HG02571 (cell line): ENCODE measurements around the gene LIMS2.
A peak's percentile ranks its signal among the peaks of the same experiment; 100 is the strongest.

ENCODE experiments used
- ATAC-seq: cut with Tn5 transposase; IDR thresholded peaks from one replicate; pipeline ENCODE4 v1.9.1; 2021; ENCODE audit warnings: mild to moderate bottlenecking, moderate library complexity; ENCODE audit not compliant: unreplicated experiment

Gene LIMS2

DNA sequence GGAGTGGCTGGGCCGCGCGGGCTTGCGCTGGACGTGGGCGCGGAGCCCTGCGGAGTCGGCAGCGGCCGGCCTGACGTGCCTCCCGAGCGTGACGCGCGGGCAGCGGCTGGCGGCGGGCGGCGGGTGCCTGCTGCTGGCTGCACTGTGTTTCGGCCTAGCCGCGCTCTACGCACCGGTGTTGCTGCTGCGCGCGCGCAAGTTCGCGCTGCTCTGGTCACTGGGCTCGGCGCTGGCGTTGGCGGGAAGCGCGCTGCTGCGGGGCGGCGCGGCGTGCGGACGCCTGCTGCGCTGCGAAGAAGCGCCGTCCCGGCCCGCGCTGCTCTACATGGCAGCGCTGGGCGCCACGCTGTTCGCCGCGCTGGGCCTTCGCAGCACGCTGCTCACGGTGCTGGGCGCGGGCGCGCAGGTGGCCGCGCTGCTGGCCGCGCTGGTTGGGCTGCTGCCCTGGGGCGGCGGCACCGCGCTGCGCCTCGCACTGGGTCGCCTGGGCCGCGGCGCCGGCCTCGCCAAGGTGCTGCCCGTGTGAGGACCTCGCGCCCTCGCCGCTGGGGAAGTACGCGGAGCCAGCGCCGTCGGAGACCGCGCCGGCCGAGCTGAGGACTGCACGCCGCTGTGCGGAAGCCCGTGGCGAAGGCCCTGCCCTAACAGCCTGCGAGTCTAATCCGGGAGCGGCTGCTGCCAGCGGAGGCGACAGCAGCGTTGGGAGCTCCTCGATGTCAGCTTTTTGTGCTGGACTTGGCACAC is 26.5 kb upstream of the LIMS2 start:
- ATAC-seq = peak; percentile 43

DNA sequence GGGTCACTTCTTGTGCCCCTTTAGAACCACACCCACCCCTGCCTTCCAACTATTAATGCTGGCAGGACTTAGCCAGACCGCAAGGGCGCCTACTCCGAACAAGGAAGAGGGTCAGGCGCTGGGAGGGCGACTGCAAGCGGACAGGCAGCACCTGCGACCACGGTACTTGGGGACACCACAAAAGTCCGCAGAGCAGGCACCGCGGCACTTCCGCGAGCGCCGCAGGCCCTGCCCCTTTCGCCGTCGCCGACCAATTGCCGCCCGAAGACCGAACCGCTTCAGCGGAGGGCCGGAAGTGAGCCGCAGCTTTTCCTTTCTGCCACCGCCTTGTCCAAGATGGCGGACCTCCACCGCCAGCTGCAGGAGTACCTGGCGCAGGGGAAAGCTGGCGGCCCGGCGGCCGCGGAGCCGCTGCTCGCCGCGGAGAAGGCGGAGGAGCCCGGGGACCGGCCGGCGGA is 25.9 kb upstream of the LIMS2 start, which contains the start of gene SFT2D3:
TSS of gene SFT2D3 (plus strand) at position 305 of the 458 bp plus-strand sequence. CDS start at position 337, 32 bp downstream.
- peak; percentile 73 for ATAC-seq

DNA sequence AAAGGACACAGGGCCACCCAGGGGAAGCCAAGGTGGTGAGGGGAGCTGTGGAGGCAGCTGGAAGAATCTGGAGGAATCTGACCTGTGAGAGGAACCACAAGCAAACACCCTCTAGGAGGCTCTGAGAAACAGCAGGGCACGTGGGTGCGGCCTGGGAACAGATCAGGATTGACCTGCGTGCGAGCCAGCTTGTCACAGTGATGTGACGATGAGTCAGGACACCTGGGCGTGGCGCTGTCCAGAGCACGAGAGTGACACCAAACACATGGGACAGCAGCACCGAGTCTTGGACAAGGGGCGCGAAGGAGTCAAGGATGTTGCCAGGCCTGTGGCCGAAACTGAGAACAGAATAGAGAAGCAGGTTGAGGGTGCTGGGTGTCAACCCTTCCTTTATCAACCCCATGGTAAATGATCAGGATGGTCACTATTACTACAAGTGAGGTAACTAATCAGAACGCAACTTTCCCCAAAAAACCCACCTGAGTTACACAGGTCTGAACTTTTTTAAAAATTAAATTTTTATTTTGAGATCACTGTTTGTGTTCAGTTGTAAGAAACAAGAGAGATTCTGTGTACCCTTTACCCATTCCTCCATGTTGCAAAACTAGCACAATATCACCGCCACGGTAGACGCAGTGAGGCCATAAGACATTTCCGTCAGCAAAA is 25.3 kb upstream of the LIMS2 start:
- ATAC-seq = peak; percentile 43

DNA sequence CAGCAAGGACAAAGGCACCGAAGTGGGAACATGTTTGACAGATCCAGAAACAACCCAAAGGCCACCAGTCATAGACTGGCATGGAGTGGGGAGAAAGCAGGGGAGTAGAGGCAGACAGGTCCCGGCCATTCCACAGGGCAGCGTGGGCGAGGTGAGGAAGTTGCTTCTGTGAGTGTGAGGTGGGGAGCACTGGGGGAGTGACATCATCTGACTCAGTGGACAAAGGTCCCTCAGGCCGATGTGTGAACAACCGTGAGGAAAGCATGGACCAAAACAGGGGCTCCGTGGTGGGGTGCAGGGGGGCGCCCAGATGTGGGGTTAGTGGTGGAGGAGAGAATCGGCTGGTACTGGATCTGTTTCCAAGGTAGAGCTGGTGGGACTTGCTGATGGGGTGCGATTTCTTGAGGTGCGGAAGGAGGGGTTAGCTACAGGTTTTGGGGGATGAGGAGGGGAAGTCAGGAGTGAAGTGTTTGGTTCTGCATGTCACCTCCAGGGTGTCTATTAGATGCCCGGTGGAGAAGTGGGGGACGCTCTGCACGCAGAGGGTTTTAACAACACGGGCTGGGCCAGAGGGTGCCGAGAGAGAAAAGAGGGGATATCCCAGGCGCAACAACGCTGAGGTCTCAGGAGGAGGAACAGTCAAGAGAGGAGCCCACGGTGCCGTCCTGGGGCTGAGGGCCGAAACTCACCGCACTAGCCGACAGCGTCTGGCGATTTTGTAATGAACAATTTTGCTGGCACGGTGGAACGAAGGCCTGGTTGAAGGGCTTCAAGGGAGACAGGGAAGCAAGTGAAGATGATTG is 23.4 kb upstream of the LIMS2 start:
- ATAC-seq = no peak

DNA sequence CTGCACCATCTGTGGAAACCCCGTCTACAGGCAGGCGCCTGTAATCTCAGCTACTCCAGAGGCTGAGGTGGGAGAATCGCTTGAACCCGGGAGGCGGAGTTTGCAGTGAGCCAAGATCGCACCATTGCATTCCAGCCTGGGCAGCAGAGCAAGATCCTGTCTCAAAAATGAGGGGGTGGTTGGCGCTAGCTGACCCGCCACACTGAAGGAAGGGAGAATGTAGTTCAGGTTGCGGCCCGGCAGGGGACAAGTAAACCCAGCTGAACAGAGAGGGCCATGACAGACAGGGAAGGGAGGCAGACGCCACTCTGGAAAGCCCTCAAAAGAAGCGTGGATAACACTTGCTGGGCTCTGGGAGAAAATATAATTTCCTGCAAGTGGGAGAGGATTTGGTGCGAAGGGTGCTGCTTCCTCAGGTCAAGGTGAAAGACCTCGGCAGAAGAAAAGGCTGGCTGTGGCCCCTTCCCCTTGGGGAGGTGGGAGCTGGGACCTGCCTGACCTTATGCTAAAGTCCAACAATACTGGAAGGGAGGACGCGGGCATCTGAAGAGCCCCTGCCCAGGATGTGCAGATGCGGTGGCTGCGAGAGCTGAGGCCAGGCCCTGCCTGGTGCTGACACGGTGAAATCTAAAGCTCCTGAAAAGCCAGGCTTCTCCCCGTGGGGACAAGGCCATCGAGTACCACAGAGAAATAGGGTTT is 22.3 kb upstream of the LIMS2 start:
- ATAC-seq = no peak

DNA sequence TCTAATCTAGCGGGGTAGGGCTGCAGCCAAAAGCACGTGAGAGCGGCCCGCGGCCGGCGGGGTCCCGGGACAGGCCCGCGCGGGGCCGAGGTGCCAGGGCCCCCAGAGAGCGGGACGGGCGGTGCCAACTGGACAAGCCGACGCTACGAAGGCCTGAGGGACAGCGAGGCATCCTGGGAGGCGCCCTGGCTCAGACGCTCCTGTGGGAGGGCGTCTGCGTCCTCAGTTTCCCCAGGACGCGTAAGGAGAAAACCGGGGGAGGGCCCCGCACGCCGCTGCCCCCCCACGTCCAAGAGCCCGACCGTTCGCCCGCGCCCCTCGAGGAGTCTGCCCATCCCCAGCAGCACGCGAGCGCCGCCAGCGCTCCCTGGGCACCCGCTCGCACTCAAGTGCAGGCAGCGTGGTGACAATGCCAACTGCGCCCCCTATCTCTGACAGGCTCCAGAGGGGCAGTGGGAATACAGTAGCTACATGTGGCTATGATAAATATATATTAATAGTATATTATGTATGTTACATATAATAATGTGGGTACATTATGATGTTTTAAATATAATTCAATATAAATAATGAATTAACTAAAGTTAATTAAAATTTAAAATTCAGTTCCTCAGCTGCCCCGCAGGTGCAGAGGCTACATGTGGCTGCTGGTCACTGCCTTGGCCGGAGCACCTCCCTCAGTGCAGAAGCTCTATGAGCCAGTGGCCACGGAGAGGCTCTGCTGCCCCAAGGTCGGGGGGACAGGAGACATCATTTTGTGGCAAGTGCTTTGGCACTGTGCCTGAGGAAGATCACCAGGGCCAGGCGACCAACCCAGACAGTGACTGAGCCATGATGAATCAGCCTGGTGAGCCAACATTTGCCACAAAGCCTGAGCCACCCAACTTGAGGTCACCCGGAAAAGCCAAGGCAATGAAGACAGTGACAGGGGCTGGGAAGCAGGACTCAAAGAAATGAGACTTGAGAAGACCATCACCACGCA is 20.5 kb upstream of the LIMS2 start:
- no peak for ATAC-seq

DNA sequence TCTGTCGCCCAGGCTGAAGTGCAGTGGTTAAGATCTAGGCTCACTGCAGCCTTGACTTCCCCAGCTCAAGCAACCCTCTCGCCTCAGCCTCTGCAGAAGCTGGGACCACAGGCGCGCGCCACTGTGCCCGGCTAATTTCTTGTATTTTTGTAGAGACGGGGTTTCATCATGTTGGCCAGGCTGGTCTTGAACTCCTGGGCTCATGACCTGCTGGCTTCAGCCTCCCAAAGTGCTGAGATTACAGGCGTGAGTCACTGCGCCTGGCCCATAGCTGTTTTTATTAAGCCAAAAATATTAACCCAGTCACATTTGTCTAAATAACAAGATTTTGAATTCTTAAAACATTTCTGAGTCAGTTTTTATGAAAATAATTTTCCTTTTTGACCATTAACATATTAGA is 19.7 kb upstream of the LIMS2 start:
- no peak for ATAC-seq

DNA sequence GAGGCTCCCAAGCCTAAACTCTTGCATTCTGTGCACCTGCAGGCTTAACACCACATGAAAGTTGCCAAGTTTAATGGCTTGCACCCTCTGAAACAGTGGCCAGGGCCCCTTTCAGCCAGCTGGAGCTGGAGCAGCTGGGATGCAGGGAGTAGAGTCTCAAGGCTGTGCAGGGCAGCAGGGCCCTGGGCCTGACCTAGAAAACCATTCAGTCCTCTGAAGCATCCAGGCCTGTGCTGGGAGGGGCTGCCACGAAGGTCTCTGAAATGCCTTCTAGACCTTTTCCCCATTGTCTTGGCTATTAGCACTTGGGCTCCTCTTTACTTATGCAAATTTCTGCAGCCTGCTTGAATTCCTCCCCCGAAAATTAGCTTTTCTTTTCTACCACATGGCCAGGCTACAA is 15.4 kb upstream of the LIMS2 start:
- no peak for ATAC-seq

DNA sequence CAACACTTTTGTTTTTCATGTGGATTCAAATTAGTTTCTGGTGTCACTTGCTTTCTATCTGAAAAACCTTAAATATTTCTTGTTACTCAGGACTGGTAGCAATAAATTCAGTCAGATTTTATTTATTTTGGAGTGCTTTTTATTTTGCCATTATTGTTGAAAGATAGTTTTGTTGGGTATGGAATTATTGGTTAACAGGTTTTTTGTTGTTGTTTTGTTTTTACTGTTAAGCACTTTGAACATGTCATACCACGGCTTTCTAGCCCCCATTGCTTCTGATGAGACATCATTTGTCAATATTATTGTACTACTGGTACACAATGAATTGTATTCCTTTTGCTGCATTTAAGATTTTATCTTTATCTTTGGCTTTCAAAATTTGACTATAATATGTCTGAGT is 13.1 kb upstream of the LIMS2 start:
- no peak for ATAC-seq

DNA sequence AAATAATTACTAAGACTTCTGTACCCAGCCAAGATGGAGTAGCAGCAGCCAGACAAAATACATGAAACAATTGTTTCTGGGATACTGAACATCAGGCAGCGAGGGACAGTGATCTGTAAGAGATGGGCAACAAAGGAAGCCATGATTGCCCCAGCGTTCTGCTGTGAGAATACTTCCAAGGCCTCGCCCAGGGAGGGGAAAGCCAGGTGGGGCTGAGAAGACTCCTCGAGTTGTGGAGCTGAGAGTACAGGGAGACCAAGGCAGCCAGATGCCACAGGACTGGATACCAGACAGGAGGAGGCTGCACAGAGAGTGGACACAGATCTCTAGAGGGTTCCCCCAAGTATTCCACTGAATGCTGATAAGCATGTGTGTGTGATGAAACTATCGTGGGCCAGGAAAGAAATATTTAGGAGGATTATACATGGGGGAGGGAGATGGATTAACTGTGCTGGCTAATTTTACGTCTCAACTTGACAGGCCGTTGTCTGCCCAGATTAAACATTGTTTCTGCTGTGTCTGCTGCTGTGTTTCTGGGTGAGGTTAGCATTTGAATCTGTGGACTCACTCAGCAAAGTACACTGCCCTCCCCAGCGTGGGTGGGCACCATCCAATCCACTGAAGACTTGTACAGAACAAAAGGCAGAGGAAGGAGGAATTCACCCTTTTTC is 10.2 kb upstream of the LIMS2 start:
- no peak for ATAC-seq

DNA sequence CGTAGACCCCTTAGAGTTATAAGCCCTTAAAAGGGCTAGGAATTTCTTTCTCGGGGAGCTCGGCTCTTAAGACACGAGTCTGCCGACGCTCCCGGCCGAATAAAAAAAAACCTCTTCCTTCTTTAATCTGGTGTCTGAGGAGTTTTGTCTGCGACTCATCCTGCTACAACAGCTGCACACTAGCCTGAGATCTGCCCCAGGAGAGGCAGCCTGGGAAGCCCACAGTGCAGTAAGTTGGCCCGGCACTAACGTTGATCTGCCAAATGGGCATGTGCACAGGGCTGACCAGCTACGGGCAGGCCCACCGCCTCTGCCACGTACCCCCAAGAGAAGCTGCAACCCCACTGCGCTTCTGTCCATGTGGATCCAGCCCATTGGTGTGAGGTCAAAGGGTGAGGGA is 8.4 kb upstream of the LIMS2 start:
- no peak for ATAC-seq

DNA sequence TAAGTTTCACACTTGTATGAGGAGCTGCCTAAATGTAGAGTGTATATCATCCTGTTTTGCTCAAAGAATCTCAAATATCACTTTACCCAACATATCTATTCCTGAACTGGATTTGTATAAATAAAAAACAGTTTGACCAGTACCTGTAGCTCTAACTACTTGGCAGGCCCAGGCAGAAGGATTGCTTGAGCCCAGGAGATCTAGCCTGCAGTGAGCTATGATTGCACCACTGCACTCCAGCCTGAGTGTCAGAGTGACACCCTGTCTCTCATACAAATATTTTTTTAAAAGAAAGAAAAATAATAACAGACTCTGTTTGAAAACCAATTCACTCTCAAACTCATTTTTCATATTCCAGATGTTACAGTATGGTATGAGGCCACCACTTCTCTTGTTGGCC is 7.7 kb upstream of the LIMS2 start:
- ATAC-seq = no peak

DNA sequence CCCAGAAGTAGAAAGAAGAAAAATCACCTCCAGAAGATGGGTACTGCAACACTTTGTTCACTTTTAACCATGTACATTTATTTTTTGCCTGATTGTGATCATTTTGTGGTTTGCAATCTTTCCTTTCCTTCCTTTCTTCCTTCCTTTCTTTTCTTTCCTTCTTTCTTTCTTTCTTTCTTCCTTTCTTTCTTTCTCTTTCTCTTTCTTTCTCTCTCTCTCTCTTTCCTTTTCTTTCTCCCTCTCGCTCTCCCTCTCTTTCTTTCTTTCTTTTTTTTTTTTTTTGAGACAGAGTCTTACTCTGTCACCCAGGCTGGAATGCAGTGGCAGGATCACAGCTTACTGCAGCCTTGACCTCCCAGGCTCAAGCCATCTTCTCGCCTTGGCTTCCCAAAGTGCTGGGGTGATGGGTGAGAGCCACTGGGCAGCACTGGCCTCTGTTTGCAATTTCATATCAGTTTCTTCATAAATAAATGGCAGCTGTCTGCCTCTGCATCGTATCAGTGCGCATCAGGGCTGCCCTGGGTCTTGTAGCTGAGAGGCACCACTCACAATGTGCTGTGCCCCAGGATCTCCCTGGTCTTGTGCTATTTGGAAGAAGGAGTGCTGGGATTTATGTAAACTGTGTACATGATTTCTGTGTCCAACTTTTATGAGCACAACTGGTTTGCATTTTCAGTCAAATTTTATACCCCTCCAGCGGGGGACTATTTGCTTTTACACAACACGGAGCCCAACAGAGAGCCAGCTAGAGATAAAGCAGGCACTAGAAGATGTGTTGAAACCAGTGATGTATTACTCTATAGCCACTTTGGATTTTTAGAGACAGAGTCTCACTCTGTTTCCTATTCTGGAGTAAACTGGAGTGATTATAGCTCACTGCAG is 6.9 kb upstream of the LIMS2 start:
- no peak for ATAC-seq

DNA sequence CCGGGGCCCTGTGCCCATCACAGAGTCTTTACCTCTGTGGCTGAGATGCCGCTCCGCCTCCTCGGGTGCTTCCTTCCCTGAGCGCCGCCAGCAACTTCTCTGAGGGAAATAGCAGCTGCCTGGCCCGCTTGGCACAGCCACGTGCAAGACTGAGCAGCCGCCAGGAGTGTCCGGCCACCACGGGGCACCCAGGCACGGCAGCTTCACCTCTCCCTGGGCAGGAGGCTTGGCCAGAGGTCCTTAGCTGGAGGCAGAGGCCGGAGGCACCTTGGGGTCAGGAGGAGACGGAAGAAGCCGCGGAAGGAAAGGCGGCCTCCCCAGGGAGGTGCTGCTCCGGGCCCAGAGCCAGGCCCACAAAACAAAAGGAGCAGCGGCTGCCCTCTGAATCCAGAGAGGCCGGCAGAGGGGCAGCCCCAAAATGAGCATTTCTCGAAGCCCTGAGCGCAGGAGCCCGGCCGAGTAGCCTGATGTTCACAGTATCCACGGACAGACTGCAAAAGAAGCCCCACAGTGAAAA is 6.0 kb upstream of the LIMS2 start:
- ATAC-seq = no peak

DNA sequence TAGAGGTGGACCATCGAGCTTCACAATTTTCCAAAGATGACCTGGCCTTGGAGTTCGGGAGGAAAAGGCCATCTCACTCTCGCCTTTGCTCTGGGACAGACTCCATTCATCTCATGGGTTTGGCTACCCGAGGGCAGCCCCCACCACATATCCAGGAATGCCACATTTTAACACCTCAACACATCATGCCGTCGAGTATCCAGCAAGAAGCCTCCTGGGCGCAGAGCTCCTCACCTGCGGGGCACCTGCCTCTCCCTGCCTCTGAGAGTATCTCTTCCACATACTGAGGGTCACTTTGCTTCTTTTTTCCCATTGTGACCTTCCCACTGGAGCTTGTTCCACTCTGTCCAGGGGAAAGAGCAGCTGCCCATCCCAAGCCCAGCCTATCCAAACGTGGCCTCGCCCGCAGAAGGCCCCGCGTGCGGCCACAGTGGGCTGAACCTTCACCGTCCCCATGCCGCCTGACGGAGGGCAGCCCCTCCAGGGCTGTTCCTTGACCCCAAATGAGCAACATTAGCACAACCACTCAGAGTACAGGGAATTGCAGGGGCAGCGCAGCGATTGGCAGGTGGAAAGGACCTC is 5.5 kb upstream of the LIMS2 start:
- no peak for ATAC-seq

DNA sequence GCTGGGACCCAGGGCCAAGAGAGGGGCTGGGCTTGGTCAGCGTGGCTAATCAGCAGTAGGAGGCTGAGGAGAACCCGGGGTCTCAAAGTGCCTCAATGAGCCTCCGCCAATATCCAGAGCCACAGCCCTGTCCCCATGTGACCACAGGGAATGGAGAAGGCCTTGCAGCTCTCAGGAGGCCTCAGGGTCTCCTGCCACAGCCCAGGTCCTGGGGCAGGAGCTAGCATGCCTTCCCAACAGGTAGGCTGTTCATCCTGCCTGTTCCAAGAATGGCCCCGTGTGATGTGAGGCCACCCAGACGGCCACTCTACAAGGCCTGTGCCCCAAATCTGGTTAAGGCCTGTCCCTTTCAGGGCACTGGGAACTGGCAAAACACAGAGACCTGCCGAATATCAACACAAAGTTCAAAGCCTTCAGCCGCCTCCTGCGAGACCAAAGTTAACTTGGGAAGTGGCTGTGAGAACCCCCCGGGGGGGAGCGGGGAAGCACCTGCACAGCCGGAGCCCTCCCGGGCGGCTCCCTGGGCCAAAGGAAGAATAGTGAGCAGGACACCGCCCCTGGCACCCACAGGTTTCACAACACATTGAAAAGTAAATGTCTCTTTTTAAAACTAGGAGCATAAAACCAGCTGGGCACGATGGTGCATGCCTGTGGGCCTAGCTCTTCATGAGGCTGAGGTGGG is 4.5 kb upstream of the LIMS2 start:
- ATAC-seq = no peak

DNA sequence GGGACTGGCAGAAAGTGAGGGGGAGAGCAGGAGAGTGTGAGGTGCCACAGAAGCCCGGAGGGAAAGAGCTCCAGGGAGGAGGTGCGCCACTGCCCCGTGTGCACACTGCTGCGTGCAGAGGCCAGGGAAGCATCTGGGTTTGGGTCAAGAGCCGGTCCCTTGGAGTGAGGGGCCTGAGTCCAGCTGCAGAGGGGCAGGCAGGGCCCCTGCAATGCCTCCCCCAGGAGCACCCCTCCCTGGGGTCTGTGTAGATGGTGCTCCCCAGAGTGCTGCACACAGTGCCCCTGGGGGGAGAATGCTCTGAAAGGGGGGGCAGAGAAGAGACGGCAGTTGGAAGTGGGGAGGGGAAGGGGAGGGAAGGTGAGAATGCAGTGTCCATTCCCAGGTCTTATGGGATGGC is 3.7 kb upstream of the LIMS2 start:
- ATAC-seq = no peak
